HG03439 (cell line): Measurements from ENCODE around the gene ARID1B.

Experiments
- ATAC-seq: cut with Tn5 transposase; IDR thresholded peaks from one replicate; pipeline ENCODE4 v1.9.1; 2021; ENCODE audit warnings: mild to moderate bottlenecking, moderate library complexity; ENCODE audit not compliant: unreplicated experiment

Gene ARID1B

DNA sequence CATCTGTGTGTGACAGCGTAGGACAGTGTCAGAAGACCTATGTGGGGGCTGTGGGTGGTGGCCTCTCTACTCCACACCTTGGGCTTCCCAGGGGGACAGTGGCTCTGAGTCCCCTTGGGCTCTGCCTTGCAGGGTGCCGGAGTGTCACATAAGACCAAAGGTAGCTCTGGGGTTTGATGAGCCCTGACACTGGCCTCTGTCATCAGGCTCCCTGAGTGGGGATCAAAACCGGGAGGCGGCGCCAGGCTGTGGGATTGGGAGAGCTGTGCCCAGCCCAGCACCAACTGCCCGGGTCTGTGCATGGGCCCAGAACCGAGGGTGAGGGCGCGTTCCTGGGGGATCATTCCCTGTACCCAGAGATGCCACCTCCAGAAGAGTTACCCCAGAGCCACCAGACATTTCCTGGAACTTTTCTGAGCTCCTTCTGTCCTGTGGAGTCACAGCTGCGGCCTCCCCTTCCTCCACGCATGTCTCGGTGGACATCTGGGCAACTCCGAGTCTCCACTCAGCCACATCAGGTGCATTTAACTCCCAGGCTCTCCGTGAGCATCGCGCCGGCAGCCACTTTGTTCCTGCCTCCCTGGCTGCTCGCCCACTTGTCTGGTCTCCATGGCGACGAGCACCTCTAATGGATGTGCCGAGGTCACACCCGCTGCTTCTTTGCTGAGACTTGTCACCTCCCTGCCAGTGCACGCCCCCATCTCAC is 451.4 kb downstream of the ARID1B start:
- ATAC-seq = no peak

DNA sequence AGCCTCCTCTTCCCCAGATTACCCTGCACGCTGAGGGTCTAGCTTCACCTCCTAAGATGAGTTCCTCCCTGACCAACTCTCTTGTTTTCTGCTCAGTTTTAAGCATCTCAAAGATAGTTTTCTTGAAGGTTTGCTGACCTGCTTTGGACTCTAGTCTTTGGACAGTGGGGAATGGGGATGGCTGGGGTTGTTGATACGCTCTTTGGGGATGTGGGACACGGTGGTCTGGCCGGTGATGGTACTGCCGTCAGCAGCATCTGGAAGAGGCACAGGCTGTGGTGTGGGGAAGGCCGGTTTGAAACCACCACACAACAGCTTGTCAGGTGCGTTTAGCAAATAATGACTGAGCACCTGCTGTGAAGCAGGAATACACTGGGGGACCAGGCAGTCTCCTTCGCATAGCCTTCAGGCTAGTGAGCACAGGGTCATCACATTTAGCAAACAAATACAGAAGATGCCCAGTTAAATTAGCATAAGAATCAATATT is 452.0 kb downstream of the ARID1B start:
- no peak for ATAC-seq

DNA sequence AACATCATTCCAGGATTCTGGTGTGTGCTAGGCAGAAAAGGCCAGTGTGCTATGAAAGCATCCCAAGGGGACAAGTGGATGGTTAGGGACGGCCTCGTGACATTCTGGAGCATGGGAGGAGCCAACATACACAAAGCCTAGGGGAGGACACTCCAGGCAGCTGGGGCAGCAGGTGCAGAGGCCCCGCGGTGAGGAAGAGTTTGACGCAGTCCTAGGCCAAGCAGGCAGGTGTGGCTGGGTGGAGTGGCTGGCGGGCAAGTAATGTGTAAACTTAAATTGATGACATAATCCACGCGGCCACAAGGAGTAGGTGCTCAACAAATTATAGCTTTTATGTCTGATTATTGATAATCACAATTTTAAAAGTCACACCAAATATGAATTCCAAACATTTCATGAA is 452.5 kb downstream of the ARID1B start:
- ATAC-seq = no peak

DNA sequence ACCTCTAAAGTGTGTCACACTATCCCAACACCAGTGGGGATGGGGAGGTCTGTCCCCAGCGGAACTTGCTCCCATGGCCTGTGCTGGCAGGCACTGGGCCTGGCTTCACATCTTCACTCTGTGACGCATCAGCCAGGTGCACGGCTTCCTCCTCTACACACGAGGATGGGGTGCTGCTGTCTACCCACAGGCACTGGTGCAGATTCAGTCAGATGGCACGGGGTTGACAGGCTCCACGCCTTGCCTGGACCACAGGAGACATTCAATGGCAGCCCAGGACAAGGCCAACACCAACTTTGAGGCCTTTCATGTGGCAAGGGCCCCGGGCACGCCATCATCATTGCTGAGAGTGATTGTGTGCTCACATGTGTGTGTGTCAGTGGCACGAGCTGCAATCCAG is 453.7 kb downstream of the ARID1B start:
- ATAC-seq = no peak

DNA sequence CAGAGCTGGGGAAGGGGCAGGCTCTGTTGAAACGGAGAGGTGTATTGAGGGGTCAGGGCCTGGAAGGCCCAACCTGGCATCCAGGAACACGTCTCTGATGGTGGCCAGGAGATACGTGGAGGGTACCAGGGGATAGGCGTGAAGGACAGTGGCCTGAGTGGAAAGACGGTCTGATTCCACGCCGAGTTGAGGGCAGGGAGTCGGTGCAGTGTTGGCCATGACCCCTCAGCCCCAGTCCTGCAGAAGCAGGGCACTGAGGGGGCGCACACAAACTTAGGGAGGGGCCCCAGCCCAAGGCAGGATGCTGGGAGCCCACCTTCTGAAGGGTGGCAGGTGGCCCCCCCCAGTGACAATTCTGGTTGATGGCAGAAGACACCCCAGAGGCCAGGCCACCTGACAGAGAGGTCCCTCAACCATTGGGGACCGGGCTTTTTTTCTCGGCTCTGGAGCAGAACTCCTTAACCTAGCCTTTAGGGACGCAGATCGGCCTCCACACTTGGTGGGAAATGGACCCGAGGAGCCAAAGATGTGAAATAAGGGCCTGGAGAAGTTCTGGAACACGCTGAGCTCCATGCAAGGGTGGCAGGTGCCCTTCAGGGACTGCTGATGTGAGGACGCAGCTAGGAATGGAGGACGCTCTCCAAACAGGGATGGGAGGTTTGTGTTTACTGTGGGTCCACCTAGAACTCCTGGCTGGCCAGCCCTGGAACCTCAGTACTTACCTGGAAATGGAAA is 455.1 kb downstream of the ARID1B start:
- no peak for ATAC-seq

DNA sequence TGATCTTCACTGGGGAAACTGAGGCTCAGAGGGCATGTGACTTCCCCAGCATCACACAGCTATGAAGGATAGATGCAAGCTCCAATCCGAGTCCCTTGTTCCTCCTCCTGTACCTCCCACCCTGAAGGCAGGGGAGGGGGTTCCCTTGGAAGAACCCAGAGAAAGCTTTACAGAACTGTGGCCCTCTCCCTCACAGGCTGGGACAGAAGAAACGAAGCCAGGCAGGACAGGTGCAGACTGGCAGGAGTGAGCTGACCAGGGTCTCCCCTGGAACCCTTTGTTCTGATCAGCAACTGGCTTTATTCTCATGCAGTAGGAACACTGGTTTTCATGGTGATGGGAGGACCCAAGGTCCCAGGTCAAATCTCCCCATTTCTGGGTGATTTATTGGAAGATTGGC is 456.0 kb downstream of the ARID1B start:
- no peak for ATAC-seq

DNA sequence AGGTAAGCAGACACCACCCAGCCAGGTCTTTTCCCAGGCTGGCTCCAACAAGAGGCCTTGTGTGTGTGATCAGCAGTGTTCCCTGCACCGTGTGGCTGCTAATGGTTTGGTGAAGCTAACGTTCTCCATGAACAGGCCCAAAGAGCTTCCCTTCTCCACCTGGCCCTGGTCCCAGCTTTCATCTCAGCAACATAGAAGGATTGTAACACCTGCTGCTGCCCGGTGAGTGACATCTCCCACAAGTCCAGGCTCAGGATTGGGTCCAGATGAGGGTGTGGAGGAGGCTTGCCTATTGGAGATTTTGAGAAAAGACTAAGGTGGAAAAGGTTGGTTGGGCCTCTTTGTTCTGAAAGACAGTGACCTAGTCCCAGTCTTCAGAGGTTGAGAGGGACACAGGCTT is 456.5 kb downstream of the ARID1B start:
- ATAC-seq = no peak

DNA sequence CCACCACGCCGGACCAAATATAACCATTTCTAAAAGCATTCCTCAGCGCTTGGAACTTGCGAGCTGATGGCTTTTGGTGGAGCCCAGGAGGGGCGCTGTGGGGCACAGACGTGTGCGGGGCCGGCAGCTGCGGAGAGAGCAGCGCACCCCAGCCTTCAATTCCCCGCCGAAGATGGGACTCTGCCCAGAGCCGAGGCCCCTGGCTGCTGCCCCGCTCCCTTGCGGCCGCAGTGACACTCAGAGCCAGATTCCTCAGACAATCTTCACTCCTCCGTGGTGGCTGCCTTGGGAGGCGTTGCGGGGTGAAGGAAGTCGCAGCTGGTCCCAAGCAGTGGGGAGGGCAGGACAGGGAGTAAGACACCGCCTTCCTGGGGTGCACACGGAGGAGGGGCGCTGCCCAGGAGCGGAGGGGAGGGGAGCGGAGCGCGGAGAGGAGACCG is 458.4 kb downstream of the ARID1B start:
- no peak for ATAC-seq

DNA sequence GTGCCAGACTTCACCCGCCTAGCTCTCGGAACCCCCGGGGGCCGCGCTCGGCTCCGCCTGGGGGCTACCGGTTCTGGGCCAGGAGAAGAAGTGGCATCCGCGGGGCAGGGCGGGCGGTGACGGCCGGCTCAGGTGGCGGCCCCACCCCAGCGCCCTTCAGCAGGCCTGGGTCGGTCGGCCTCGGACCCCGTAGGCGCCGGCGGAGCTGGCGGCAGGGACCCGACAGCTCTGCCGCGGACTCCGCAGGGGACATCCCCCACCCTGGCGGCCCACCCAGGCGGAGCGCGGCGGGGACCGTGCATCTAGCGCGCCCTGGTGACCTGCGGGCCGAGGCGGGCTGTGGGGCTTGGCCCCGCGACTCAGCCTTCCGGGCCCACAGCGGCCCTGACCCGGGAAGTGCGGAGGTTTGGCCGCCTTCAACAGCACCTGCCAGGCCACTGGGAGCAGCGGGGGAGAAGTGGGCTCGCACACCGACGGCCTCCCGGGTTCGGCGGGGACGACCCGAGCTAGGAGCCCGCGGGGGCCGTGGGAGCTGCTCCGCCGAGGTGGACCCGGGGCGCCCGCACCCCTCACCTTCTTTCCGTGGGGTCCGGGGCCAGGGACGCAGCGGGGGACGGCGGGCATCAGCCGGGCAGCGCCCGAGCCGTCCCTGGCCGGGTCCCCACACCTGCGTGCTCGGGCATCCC is 459.0 kb downstream of the ARID1B start:
- ATAC-seq = no peak

DNA sequence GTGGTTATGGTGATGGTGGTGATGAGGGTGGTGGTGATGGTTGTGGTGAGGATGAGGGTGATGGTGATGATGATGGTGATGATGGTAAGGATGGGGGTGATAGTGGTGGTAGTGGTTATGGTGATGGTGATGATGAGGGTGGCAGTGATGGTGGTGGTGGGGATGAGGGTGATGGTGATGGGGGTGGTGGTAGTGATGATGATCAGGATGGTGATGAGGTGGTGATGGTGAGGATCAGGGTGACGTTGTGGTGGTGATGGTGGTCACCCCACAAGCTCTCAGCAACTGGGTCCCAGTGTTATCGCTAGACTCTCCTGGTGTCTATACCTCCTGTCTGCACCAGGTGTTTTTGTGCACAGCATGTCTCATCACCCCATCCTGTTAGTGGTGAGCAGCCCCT is 461.2 kb downstream of the ARID1B start:
- ATAC-seq = no peak

DNA sequence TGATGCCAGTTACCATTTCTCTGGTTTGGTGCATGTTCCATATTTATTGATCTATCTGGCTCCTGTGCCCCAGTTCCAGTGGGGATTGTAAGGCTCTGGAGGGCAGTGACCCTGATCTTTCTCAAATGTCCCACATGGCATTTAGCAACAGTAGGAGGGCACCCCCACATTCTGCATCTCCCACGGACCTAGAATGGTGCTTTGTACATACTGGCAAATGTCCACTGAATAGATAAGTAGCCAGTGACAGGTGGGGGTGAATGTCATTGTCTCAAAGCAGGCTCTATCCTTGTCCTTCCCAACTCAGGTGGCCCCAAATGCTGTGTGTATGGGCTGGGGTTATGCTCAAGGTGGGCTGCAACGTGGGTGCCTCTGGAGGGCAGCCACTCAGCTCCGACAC is 462.0 kb downstream of the ARID1B start:
- no peak for ATAC-seq

DNA sequence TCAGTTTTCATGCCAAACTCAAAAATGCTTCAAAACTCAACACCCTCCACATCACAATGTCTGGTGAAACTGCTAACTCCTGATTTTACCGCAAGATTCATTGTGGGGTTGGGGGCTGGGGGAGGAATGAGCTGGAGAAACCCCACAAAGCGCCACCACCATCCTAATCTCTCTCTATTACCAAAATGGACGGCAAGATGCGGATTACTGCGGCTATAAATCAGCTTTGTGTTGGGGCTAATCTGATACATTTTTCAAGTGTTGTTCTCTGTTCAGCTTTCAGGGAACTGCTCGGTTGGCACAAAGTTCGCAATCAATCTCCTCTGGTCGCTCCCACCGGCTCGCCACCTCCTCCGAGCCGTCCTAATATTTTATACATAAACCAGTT is 462.5 kb downstream of the ARID1B start:
- ATAC-seq = no peak

DNA sequence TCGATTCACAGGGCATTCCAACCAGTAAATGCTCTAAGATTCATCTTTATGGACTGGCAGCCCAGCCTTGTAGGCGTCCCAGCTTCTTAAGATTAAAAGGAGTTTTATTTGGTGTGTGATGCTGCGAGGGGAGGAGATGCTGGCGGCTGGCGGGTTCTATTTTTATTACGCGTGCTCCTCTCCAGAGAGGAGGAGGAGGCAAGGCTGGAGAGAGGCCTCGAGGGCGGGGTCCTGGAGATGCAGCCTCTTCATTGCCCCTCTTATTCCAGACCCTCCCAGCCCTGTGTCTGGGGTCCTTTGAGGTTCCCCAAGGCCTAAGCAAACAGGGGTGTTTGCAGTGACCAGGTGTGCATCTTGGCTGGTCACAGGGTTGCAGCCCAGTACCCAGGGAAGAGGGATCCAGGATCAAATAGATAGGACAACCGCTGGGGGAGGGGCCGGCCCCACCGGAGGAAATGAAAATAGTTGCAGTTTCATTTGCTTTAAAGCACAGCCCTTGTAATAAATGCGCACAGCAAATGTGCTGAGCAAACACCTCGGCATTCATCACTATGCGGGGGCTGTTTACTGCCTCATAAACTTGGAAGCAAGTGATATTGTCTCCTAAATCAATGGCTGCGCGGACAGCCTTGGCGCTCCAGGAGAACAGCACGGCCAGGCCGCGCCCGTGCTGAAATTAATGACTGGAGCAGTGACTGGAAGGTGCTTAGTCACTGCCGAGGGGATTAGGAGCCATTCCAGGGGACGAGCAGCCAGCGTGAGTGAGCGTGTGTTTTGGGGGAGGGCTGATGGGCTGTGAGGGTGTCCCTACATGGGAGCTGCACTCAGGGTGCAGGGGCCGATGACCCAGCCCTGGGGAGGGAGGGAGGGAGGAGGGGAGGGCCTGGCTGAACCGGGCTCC is 463.1 kb downstream of the ARID1B start:
- no peak for ATAC-seq

DNA sequence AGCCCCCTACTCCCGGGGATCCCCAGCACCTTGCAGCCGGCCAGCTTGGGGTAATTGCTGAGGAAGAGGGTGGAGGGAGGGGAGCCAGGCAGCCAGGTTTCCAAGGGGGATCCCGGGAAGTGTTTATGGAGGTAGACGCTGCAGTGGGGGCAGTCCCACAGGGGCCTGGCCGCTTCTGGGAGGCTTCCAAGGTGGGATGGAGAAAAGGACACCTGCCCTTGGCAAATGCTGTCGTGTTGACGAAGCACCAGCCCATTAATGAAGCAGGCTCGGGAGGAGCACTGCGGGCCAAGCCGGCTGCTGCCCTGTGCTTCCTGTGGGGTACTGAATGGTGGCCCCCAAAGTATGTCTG is 463.8 kb downstream of the ARID1B start:
- ATAC-seq = no peak

DNA sequence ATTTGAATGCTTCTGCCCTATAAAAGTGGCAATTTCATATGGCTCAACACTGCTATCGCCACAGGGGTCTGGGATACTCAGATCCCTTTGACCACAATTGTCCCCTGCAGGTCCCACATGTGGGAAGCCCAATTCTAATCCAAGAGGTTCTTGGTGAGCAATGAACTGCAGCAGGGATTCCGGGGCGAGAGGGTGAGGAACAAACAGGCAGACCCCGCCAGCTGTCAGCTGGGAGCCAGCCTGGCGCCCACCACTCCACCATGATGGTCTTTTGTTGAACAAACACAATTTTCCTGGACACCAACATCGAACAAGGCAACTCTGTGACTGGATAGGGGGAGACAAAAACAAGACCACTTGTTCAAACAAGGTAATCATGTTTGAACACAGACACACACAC is 465.6 kb downstream of the ARID1B start:
- ATAC-seq = no peak

DNA sequence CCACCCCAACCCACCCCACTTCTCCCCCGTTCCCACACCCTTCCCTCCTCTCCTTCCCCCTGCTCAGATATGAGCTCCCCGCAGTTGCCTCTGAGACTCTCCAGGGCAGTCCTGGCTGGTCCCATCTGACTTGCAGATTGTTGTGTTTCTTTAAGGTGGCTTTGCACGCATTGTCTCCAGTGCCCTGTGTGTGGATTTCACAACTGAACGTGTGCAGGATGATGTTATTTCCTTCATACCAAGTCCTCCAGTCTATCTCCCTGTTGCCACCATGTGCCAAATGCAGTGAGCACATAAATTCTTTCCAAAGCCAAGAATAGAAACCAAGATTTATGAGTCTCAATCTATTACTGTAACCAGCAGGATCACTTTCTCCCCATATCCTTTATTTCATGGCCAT is 467.0 kb downstream of the ARID1B start:
- ATAC-seq = no peak

DNA sequence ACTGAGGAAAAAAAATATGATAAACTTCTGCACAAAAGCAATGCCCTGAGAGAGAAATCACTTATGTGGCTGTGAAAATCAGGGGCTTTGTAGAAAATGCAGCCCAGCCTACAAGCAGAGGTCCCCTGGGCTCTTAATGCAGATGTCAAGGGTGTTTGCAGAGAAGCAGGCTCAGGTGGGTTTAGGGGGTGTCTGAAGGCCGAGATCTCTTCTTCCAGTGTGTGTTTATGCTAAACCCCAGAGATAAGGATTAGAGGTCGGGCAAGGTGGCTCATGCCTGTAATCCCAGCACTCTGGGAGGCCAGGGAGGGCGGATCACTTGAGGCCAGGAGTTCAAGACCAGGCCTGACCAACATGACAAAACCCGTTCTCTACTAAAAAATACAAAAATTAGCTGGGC is 467.6 kb downstream of the ARID1B start:
- ATAC-seq = no peak

DNA sequence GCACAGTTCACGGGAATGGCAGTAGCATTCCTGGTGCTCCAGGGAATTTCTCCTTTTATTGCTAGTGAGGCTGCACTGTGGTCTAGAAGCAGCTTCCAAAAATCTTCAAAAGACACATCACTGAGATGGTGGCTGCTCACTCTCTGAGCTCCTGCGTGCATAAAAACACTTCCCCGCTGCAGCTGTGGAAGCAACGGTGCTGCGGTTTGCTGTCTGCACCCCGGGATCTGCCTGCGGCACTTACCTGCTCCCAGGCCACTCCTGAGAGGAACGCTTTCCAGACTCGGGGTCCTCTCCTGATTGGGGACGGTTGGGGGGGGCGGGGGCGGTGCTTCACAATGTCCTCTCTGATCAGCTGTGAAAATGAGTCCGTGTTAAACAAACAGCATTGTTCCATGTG is 468.3 kb downstream of the ARID1B start:
- ATAC-seq = no peak

DNA sequence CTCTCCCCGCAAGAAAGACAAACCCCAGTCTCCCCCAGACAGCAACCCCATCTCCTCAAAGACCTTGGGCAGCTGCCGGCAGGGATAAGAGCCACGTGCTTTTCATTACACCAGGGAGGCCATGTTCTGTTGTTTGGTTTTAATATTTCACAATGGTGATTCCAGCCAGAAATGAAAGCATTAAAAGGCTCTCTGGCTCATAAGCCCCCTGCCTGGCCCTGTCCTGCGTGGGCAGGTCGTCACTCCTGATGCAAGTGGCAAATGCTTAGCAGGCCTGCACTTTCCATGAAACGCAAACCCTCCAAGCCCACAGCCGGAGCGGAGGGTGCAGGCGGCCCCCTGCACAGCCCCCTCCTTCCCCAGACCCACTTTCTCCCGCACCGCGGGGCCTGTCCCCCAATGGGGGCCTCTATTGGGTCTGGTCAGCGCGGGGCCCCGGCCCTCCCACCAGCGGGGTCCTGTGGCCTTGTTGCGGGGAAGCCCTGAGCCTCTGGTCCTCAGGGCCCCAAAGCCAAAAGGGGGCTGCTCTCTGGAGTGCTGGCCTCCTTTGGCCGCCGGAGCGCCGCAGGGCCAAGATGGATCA is 469.0 kb downstream of the ARID1B start:
- ATAC-seq = no peak

DNA sequence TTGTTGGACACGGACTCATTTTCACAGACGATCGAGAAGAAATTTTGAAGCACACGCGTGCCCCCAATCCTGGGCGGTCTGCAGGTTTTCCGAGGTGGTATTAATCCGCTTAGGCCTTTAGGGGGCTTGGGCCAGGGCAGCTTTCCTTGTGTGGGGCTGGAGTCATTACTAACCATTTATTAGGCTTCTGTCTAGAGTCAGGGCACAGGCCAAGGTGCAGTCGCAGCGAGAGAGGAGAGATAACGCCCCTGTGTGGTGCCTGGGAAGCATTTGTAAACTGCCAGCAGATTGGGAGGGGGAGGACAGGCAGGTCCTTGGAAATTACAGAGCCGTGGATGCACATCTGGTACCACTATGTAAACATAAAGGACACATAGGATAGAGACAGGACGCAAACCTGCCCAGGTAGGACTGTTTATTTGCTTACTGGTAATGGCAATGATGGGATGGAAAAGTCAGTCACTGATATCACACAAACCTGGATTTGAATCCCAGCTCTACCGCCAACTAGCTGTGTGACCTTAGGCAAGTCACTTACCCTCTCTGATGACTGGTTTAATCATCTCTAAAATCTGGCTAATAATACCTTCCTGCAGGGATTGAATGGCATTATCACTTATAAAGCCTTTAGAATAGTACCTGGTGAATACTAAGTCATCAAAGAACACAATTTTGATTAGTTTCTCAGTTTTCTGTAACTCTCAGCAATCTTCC is 469.8 kb downstream of the ARID1B start:
- ATAC-seq = no peak
